Kidney epithelial cell (primary cell): ENCODE measurements around the gene TAF4. TPM values are rescaled to one million over a fixed set of nuclear protein-coding genes. Genes with fewer than 3 reads are reported as not detected.

Experiments
- DNase-seq: peaks from one replicate; pipeline ENCODE4 v3.0.0-alpha.2; 2010; ENCODE audit warnings: low read depth
- H3K27me3 ChIP-seq: 2 replicates; pipeline ENCODE4 v1.6.0; 2011; ENCODE audit warnings: low read length; ENCODE audit not compliant: control insufficient read depth, insufficient read depth
- H3K36me3 ChIP-seq: 2 replicates; pipeline ENCODE4 v1.5.1; 2011; ENCODE audit warnings: low read length; ENCODE audit not compliant: control insufficient read depth, insufficient read depth
- H3K4me3 ChIP-seq: 2 replicates; pipeline ENCODE4 v1.5.1; 2011; ENCODE audit warnings: low read depth, mild to moderate bottlenecking, control low read depth, low read length
- CTCF ChIP-seq: IDR thresholded peaks from 2 replicates; pipeline ENCODE4 v1.5.1; 2011; ENCODE audit warnings: mild to moderate bottlenecking, moderate library complexity, low read length, control low read depth, inconsistent platforms; ENCODE audit not compliant: insufficient read depth, poor library complexity, severe bottlenecking
- total RNA-seq: library from RNA; depleted of rRNA; stranded (reverse); fragments of >200 nt; gene quantifications from 2 replicates; pipeline ENCODE4 v1.2.3, GENCODE V29; 2015

TAF4 gene
- total RNA-seq, 1 donor from 2014 or later, result 5.9 TPM

DNA sequence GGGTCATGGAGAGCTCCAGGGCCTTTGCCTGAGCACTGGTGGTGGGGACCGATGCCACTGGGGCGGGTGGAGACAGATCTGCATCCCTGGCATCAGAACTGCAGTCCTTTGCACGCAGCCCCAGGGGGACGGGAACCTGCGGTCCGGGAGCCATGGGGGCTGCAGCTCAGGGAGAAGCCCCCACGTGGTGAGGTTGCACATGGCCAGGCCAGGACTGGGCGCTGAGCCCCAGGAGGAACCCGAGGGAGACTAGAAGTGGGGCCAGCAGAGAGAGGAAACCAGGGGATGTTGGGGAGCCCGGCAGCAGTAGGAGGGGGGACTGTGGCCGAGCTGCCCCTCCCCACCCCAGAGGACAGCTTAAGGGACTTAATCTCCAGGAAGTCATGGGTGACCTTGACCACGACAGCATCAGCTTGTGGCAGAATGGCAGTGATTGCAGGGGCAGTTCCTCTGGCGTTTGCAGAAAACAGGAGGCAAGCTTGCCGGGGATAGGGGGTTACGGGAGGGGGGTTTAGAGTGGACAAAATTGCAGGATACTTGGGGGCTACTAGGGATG is 38.6 kb upstream of the TAF4 start:
- TF ChIP-seq CTCF, result no peak

DNA sequence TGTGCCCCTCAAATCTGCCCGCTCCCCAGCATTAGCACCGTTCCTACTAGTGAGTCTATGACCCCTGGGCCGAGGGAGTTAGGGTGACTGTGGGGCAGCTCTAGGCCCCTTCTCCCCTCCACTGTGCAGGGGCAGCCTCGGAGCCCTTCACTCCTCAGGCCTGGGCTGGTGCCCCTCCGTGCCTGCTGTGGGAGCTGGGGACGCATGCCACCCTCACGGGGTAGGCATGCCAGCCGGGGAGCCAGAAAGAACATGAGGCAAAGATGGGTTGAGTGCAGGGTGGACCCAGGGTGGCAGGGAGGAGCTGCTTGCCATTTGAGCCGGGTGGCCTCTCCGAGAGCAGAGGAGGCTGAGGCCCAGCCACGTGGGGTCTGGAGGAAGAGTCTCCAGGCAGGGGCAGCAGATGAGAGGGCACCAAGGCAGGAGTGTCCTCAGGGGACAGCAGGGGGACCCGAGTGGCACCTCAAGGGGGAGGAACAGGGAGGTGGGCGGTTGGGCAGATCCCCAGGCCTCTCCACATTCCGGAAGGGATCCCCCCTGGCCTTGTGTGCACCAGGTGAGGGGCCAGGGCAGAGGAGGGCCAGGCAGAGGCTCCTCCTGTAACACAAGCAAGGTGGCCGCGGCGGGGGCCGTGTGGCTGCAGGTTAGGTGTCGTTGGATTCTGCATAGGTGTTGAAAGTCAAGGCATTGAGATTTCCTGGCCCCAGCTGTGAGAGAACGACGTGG is 38.0 kb upstream of the TAF4 start:
- DNase-seq, result no peak
- H3K27me3 ChIP-seq, result no peaks in the 10 kb centered on the region
- no peak overlapping the region for H3K4me3 ChIP-seq
- no peaks in the 10 kb centered on the region for H3K36me3 ChIP-seq
- TF ChIP-seq CTCF, result no peak

More for the DNA sequence above, 38.6 kb upstream of the TAF4 start:
- Histone ChIP-seq H3K27me3 (no peaks in the 10 kb centered on the region), H3K36me3 (no peaks in the 10 kb centered on the region), H3K4me3 (no peak overlapping the region)
- no peak for DNase-seq

DNA sequence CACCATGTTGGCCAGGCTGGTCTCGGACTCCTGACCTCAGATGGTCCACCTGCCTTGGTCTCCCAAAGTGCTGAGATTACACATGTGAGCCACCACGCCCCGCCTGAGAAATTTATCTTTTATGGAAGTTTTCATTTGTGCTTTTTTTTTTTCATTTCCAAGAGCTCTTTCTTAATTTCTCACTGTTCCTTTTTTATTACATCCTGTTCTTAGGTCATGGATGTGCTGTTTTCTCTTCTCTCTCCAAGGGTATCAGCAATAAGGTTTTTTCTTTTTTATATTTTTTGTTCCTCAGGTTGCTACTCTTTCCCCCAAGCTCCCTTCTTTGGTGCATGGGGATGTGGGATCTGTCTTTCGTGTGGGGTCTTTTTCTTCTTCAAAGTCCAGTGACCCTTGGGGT is 35.4 kb upstream of the TAF4 start:
- no peaks in the 10 kb centered on the region for H3K27me3 ChIP-seq
- H3K36me3 ChIP-seq, result no peaks in the 10 kb centered on the region
- no peak for TF ChIP-seq CTCF
- no peak overlapping the region for H3K4me3 ChIP-seq
- no peak for DNase-seq

DNA sequence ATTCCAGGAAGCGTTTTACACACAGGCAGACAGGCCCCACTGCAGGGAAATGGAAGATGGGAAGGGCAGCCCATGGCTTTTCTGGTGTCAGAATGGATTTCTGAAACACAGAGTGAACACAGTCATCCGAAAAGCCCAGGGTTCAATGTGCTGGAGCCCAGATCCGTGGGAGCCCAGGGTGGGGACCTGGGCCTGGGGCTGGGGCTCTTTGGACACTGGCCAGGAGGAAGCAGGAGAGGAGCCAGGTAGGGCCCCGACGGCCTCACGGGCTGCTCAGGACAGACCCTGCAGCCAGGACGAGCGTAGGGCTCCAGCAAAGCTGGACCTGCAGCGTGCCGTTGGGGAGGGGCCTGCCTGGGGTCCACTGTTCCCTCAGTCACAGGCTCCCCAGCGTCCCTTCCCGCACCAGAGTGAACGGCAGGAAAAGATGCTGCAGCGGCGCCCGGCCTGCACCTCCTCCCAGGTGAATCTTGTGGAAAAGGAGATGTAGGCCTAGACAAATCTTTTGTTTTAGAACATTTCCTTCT is 32.3 kb upstream of the TAF4 start:
- no peak for TF ChIP-seq CTCF
- H3K4me3 ChIP-seq, result no peak overlapping the region
- DNase-seq, result no peak
- H3K36me3 ChIP-seq, result no peaks in the 10 kb centered on the region
- H3K27me3 ChIP-seq, result no peaks in the 10 kb centered on the region

GRCh38 chr20:62096421-62097380 is 31.0 kb upstream of the TAF4 start:
- TF ChIP-seq CTCF, result no peak
- H3K27me3 ChIP-seq, result no peaks in the 10 kb centered on the region
- DNase-seq, result no peak

More at GRCh38 chr20:62096421-62097380, 31.0 kb upstream of the TAF4 start:
- no peaks in the 10 kb centered on the region for H3K36me3 ChIP-seq
- no peak overlapping the region for H3K4me3 ChIP-seq
